Esophagus mucosa (tissue), 1 donor: ENCODE results near the gene HNRNPAB. TPM values are rescaled to one million over a fixed set of nuclear protein-coding genes. Genes with fewer than 3 reads are reported as not detected.
A peak's percentile ranks its signal among the peaks of the same experiment; 100 is the strongest.
"Not testable (repeated sequence)": the region's sequence is repeated elsewhere in the genome, so short reads cannot be mapped to it uniquely, and the experiment has no call there.

ENCODE experiments used
- ATAC-seq: fragments of 200-7000 bp; cut with Tn5 transposase; one replicate; pipeline ENCODE4 v1.9.1; 2020
- total RNA-seq: library from RNA; stranded (reverse); gene quantifications from one replicate; pipeline ENCODE4 v1.2.4, GENCODE V29; 2023
- donor health status: DM: yes; HTN: yes; CAD: no.

The HNRNPAB gene
- total RNA-seq, 1 donor from 2014 or later: 153 TPM

DNA sequence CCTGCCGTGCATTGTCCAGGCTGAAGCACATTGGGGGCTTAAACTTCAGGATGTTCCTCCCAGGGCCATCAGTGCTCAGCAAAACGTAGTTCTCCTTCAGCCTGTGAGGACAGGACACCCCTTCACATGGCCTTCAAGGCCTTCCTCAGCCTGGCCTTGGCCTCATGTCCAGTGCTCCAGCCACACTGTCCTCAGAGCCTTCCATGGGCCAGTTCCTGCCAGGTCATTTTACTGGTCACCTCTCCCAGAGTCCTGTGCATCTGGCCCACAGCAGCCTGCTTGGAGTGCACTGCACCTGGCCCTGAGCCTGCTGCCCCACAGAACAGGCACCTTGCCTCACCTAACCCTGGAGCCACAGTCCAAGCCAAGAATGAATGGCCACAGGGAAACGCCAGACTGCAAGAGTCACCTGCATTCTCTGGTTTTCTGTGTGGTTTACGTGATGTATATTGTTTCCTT is 8.7 kb downstream of the HNRNPAB start:
- no peak for ATAC-seq

- ATAC-seq: peak; percentile 6
Measured at GRCh38 chr5:178213748-178214151, 9.4 kb downstream of the HNRNPAB start.

- ATAC-seq: no peak
Measured at GRCh38 chr5:178214160-178214803, 9.9 kb downstream of the HNRNPAB start.

DNA sequence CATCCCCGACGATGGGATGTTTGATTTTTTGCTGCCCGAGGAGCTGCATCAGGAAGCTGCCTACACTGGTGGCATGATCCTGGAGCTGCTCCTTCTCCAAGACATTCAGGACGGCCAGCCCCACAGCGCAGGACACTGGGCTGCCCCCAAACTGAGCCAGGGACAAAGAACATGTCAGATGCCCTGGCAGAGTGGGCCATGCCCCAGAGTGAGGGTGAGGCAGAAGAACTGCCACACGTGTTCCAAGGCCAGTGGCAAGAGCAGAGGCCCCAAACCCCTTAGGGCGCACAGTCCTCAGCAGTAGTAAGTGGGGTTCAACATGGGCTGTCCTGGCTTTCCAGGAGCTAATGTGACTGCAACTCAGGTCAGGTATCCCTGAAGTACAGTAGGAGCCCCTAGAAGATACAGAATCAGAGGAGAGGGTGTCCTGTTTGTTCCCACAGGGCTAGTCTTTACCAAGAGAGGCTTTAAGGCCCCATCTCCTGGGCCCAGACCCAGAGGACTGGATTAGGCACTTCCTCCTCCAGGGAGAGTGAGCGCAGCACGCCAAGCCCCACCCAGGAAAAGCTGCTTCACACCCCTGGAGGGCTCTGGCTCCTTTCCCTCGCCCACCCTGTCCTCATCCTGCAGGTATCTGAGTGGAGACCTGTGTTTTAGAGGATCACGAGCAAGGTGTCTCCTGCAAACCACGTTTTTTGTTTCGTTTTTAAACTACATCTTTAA is 11.1 kb downstream of the HNRNPAB start:
- peak; percentile 18 for ATAC-seq

- no peak for ATAC-seq
Measured at GRCh38 chr5:178216088-178216534, 11.8 kb downstream of the HNRNPAB start.

DNA sequence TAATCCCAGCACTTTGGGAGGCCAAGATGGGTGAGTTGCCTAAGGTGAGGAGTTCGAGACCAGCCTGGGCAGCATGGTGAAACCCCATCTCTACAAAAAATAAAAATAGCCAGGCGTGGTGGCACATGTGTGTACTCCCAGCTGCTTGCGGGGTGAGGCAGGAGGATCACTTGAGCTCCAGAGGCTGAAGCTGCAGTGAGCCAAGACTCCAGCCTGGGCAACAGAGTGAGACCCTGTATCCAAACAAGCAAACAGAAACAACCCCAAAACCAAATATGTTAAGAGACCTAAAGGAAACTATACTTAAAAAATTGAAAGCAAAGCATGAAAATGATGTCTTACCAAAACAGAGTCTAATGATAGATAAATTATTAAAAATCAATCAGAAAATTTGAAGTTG is 12.4 kb downstream of the HNRNPAB start:
- ATAC-seq: no peak

GRCh38 chr5:178218237-178218776 is 14.0 kb downstream of the HNRNPAB start:
- ATAC-seq: no peak

DNA sequence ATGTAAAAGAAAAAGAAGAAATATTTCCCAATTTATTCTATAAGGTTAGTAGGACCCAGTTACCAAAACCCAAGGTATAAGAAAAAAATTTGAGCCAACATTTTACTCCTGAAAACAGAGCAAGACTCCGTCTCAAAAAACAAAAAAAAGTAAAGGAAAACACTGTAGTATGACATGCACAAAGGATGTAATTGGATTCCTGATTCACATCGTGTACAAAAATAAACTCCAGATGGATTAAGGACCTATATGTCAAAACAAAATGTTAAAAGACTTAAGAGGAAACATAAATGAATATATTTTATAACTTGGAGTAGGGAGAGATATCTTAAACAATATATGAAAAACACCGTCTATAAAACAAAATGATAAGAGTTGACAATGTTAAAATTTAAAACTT is 14.5 kb downstream of the HNRNPAB start:
- no peak for ATAC-seq

GRCh38 chr5:178221282-178221681 is 16.9 kb downstream of the HNRNPAB start:
- no peak for ATAC-seq

DNA sequence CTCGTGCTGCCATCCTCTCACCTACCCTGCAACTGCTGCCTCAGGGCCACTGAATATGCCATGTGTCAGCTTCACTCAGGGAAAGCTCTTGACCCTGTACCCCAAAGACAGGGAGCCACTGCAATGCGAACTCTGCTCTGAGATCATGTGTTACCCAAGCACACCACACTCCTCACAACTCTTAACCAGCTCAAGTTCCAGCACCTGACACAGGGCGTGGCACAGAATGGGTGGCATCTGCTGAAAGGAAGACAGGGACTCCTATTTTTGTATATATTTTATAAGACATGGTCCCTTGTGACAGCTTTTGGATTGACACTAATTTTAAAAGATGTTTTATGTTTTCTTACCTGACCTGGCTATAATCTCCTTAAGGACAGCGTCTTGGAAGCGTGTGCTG is 17.5 kb downstream of the HNRNPAB start:
- peak; percentile 21 for ATAC-seq

- no peak for ATAC-seq
Measured at GRCh38 chr5:178222292-178222691, 18.0 kb downstream of the HNRNPAB start.

DNA sequence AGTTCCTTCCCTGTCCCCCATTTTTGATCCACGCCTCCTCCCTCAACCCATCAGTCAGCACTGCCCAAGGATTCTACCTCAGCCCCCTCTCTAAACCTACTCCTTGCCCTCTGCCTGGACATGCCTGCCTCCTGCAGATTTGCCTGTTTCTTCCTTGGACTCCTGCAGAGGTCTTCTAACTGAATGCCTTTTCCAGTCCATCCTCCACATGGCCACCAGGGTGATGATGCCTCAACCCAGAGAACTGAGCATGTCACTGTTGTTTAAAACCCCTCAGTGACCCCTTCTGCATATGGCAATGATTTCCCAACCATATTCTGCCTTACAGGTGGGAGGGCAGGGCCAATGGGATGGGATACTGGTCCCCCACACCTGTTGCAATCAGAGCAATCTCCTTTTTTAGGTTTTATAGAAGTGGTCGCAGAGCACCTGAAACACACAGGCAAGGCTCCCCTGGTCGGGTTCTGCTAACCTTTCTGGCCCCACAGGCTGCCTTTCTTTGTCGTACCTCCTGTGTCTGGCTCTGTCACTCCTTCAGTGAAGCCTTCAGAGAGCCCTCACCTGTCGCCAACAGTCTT is 19.0 kb downstream of the HNRNPAB start:
- no peak for ATAC-seq

DNA sequence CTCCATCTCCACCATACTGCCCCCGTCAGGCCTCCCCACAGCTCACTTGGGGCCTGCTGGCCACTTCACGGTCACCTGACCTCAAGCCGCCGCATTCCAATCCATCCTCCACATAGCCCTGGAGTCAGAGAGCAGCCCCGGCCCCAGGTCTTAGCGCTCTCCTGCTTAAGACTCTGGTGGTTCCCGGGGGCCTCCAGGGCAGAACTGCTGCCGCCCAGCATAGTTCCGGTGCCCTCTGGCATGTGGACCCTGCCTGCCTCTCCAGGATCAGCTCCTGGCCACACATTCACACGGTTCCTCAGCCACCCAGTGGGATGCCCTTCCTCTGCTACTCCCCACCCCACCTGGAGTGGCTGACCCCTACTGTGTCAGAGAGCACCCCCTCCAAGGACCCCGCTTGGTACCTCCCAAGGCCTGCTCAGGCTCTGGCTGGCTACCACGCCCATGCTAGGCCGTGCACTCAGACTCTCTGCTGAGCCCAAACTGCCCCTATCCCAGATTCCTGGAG is 19.5 kb downstream of the HNRNPAB start:
- peak; percentile 27 for ATAC-seq

GRCh38 chr5:178224403-178224802 is 20.1 kb downstream of the HNRNPAB start:
- peak; percentile 2 for ATAC-seq

GRCh38 chr5:178225174-178225573 is 20.8 kb downstream of the HNRNPAB start:
- ATAC-seq: no peak

DNA sequence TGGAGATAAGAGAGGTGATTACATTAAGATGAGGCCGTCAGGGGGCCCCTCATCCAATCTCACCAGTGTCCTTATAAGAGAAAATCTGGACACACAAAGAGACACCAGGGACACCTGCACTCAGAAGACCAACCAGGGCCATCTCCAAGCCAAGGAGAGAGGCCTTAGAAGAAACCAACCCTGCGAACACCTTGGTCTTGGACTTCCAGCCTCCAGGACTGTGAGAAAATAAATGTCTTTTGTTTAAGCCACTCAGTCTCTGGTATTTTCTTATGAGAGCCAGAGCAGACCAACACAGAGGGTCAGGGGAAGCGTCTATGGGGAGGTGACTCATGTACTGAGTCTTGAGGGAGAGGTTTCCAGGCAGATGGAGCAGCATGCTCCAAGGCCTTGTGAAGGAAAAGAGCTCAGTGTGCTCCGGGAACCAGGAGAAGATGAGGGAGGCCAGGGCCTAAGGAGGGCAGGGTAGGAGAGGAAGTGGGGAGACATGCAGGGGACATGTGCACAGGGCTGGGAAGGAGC is 22.9 kb downstream of the HNRNPAB start:
- no peak for ATAC-seq

DNA sequence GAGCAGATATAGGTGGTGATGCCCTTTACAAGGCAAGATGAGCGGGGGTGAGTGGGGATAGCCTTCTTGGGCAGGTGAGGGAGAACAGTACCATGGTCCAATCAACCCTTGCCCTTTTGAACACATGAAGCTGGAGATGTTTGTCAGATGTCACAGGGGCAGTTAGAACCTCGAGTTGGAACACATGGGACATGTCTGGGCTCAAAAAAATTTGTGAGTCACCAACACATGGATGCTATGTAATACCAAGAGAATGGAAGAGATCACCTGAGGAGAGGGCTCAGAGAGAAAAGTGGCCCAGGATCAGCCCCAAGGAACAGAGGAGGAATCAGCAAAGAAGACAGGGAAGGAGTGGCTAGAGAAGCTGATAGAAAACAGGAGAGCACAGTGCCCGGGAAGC is 23.6 kb downstream of the HNRNPAB start:
- no peak for ATAC-seq

GRCh38 chr5:178228609-178229008 is 24.3 kb downstream of the HNRNPAB start:
- ATAC-seq: no peak

DNA sequence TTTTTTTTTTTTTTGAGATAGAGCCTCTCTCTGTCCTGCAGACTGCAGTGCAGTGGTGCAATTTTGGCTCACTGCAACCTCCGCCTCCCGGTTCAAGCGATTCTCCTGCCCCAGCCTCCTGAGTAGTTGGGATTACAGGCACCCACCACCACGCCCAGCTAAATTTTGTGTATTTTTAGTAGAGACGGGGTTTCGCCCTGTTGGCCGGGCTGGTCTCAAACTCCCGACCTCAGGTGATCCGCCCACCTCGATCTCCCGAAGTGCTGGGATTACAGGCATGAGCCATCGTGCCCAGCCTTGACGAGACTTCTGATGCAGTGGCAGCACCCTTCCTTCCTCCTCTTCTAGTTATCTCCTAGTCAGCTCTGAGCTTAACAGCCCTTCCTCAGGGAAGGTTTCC is 24.8 kb downstream of the HNRNPAB start:
- not testable (repeated sequence) for ATAC-seq

DNA sequence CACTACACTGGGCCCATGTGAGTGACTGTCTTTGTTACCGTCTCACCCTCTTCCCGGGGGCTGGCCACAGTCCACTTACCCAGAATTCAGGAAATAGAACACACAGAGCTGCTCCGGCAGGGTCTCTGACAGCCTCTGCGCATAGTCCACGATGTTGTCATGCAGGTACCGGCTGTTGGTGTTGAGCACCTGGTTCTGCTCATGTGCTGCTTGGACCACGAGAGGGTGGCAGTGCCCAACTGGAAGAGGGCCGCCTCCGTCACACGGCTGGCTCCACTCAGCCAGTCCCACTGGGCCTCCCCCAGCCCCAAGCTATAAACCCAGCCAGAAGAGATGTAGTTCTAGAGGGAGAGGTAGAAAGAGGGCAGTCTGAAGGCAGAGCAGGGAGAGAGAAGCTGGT is 25.5 kb downstream of the HNRNPAB start:
- no peak for ATAC-seq

- ATAC-seq: peak; percentile 3
Measured at GRCh38 chr5:178230879-178231538, 26.7 kb downstream of the HNRNPAB start.

DNA sequence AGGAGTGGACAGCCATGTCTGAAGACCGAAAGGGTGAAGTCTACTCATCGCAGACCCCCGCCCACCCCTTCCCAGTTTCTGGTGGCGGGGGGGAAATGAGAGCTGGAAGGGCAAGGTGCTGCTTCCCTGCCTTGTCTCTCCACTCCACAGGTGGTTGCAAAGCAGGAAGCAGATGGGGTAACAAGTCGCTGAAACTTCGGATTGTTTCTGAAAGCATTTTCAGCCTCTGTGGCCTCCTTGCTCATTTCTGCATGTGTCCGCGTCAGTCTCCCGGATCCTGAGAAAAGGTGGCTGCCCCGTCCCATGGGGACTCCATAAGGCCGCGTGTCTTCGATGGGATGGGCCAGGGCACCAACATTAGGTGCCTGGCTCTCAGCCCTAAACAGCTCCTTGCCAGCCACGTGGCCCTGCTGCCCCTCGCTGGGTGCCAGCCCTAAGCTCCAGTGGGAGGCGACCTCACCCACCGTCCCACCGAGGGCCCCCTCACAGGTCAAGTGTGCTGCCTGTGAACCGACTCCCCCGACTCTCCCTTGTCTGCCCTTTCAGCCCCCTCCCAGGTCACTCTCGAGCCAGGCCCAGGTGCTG is 27.3 kb downstream of the HNRNPAB start:
- ATAC-seq: peak; percentile 3
